ENCODE data around the gene COLGALT1. TPM values are rescaled to one million over a fixed set of nuclear protein-coding genes. Genes with fewer than 3 reads are reported as not detected.

COLGALT1 gene
- total and polyA plus RNA-seq, 2 of the 8 experiments (the other 6 are each of a cell fraction or from before 2014, with no cell fraction given): 44.7 to 58.1 TPM

DNA sequence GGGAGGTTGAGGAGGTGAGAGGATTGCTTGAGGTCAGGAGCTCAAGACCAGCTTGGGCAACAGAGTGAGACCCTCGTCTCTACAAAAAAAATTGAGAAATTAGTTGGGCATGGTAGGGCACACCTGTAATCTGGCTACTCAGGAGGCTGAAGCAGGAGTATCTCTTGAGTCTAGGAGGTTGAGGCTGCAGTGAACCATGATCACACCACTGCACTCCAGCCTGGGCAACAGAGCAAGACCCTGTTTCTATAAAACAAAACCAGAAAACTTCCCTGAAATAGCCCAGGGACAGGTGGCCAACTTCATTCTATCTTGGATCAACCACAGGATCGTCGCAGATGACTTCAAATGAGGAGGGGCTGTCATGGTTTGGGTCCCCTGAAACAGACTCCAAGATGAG lies 28.7 kb downstream of the COLGALT1 start:
- DNase-seq (ENCODE audit: low read depth in 1 of 2, low spot score in 2 of 2): no peak
- CTCF ChIA-PET (ENCODE audit: partially characterized antibody): interaction anchor here (1.0 to 1.2 kb wide), 2 partner anchors 27 to 168 kb away, joined by 3 to 6 read pairs; no protein-coding TSS in a partner anchor
- 95% methylated on average over 3 of the region's 3 CpGs; no CpG with 5 or more reads in 1 of the 2 experiments for WGBS, 2 experiments (ENCODE audit: extremely low coverage in 1 of 2, insufficient coverage in 1 of 2, insufficient read length in 1 of 2, insufficient replicate concordance in 2 of 2, low coverage in 1 of 2, low lambda C conversion rate in 2 of 2, missing lambda C conversion rate in 1 of 2)
- POLR2A ChIA-PET (ENCODE audit: partially characterized antibody): no interaction called here
- Histone ChIP-seq H2AFZ (ENCODE audit: low read length) (no peak overlapping the region), H3K9ac (replicated peaks in 1 of 4; ENCODE audit: extremely low read depth in 1 of 4, low read depth in 3 of 4, low read length in 3 of 4) (no peak overlapping the region), H3K14ac (ENCODE audit: insufficient read length) (no peak overlapping the region), H3K79me2 (ENCODE audit: control insufficient read depth in 1 of 2, insufficient read depth in 2 of 2, low read length in 2 of 2) (no peaks in the 10 kb centered on the region), H3K27ac (ENCODE audit: low read depth, low read length) (no peak overlapping the region), H3K4me1 (replicated peaks in 1 of 4; ENCODE audit: control insufficient read depth in 3 of 4, insufficient read depth in 4 of 4, low read length in 3 of 4) (peaks cover 0 to 11% (median 9%) of the 10 kb centered on the region in 4 experiments; a peak in 5 of 7 replicates), H3K79me1 (ENCODE audit: low read depth, low read length) (no peaks in the 10 kb centered on the region), H3K27me3 (replicated peaks in 1 of 4; ENCODE audit: control insufficient read depth in 3 of 4, extremely low read depth in 1 of 4, insufficient read depth in 3 of 4, low read length in 3 of 4) (no peaks in the 10 kb centered on the region), H3K9me3 (ENCODE audit: insufficient read depth in 2 of 2, low read depth in 1 of 2, low read length in 1 of 2) (no peaks in the 10 kb centered on the region), H4K20me1 (replicated peaks in 1 of 2; ENCODE audit: control insufficient read depth in 1 of 2, insufficient read depth in 2 of 2, low read length in 2 of 2) (peaks cover 0 to 1% of the 10 kb centered on the region in 2 experiments), H3K4ac (replicated peaks; ENCODE audit: insufficient read length, low read depth, low read length) (no peak overlapping the region), H2BK5ac (ENCODE audit: low read depth, low read length) (no peak overlapping the region), H4K91ac (replicated peaks; ENCODE audit: insufficient read length, low read length) (no peak overlapping the region), H3K56ac (replicated peaks; ENCODE audit: insufficient read length, low read depth, low read length) (no peak overlapping the region), H4K5ac (ENCODE audit: insufficient read length, low read depth, low read length) (no peak overlapping the region), H3K18ac (ENCODE audit: extremely low read depth, low read length) (no peak overlapping the region), H2BK120ac (replicated peaks; ENCODE audit: low read depth, low read length) (no peak overlapping the region), H3K4me3 (ENCODE audit: extremely low read depth in 1 of 4, insufficient read depth in 2 of 4, low read depth in 3 of 4, low read length in 4 of 4) (no peak overlapping the region), H3K23me2 (ENCODE audit: low read depth, low read length) (no peaks in the 10 kb centered on the region; the same call in 1 of the 2 replicates), H2AK5ac (ENCODE audit: low read depth, low read length) (no peak overlapping the region), H2BK12ac (ENCODE audit: low read depth, low read length) (no peak overlapping the region), H2BK15ac (ENCODE audit: low read length) (no peak overlapping the region), H2BK20ac (ENCODE audit: low read length) (no peak overlapping the region), H4K8ac (ENCODE audit: extremely low read depth, insufficient read depth, low read length) (no peak overlapping the region), H3K23ac (ENCODE audit: insufficient read length) (no peak overlapping the region), H3K4me2 (ENCODE audit: insufficient read depth in 1 of 2, low read depth in 2 of 2, low read length in 2 of 2) (no peak overlapping the region), H3K36me3 (ENCODE audit: control insufficient read depth in 2 of 4, insufficient read depth in 4 of 4, low read length in 3 of 4) (peaks cover 0 to 10% (median 2%) of the 10 kb centered on the region in 4 experiments; a peak in 3 of 8 replicates)
- FAIRE-seq: no peak
- TF ChIP-seq SIX5 (IDR thresholded peaks at IDR 0.05; ENCODE audit: low read depth, low read length): no peak
- no peak for TF ChIP-seq BRCA1 (IDR thresholded peaks at IDR 0.05; ENCODE audit: low read depth, low read length)
- no peak for TF ChIP-seq RNF2 (IDR thresholded peaks at IDR 0.05; ENCODE audit: borderline replicate concordance, low read depth, low read length, missing control alignments, poor library complexity, severe bottlenecking)
- TF ChIP-seq SIRT6 (IDR thresholded peaks at IDR 0.05; ENCODE audit: low read length): no peak
